Measurements from ENCODE around the gene LDLRAD4. TPM values are rescaled to one million over a fixed set of nuclear protein-coding genes. Genes with fewer than 3 reads are reported as not detected.

Gene LDLRAD4
- total and polyA plus RNA-seq, 12 donors = 3.9 to 64.5 (median 36.0) TPM

DNA sequence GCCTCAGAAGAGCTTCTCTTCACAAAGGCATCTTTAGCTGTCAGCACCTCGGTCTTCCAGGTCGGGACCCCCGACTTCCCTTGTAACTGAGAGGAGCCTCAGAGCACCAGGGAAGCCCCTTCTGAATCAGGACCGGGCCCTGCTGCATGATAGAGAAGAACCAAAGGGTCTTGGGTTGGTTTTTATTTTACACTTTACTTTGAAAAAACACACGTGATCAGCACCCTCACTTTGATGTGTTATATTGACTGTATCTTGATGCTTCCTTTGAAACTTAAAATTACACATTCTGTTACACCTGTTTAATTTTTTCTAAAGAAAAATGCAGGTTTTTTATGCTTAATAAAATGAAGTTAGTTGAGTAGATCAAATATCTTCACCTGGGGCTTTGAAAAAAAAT, 305.5 kb downstream of the LDLRAD4 start:
- Histone ChIP-seq H3K27me3 (no peaks in the 10 kb centered on the region), H3K27ac (no peak overlapping the region), H3K9me3 (replicated peaks in 1 of 3) (no peaks in the 10 kb centered on the region), H3K36me3 (replicated peaks in 1 of 2) (no peaks in the 10 kb centered on the region), H3K4me3 (no peak overlapping the region), H3K4me1 (replicated peaks in 1 of 2) (peaks cover 0 to 8% of the 10 kb centered on the region in 2 donors)
- DNase-seq = no peak
- intact Hi-C loops (cut with DNase I) = no loop called here
- 94 to 97% (median 95%) methylated on average over 5 of the region's 5 CpGs for WGBS, 4 donors
- no peak for TF ChIP-seq POLR2A (IDR thresholded peaks at IDR 0.05)
- TF ChIP-seq, protein P1, sequence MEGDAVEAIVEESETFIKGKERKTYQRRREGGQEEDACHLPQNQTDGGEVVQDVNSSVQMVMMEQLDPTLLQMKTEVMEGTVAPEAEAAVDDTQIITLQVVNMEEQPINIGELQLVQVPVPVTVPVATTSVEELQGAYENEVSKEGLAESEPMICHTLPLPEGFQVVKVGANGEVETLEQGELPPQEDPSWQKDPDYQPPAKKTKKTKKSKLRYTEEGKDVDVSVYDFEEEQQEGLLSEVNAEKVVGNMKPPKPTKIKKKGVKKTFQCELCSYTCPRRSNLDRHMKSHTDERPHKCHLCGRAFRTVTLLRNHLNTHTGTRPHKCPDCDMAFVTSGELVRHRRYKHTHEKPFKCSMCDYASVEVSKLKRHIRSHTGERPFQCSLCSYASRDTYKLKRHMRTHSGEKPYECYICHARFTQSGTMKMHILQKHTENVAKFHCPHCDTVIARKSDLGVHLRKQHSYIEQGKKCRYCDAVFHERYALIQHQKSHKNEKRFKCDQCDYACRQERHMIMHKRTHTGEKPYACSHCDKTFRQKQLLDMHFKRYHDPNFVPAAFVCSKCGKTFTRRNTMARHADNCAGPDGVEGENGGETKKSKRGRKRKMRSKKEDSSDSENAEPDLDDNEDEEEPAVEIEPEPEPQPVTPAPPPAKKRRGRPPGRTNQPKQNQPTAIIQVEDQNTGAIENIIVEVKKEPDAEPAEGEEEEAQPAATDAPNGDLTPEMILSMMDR (IDR thresholded peaks at IDR 0.05) = no peak

DNA sequence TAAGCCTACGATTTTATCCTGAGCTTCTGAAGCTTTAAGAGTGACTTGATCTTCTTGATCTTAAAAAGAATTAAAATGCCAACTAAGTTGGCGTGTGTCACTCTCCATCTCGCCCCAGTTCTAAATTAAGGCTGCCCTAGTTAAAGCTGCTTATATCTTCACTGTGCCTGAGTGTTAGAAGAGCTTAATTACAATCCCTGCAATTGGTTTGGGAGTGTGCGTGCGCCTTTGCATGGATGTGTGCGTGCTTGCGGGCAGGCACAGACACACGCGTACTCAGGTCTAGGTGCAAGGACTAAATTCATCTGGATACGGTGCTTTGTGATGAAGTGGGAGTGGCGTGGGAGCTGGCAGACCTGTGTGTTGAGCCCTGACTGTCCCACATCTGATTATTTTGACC, 306.3 kb downstream of the LDLRAD4 start:
- 84 to 90% (median 88%) methylated on average over 11 of the region's 11 CpGs for WGBS, 4 donors
- DNase-seq = no peak
- no peaks in the 10 kb centered on the region for H3K9me3 ChIP-seq (replicated peaks in 1 of 3)
- no peaks in the 10 kb centered on the region for H3K27me3 ChIP-seq
- H3K27ac ChIP-seq = no peak overlapping the region
- TF ChIP-seq, protein P1 (IDR thresholded peaks at IDR 0.05) = no peak
- TF ChIP-seq POLR2A (IDR thresholded peaks at IDR 0.05) = no peak
- no peak overlapping the region for H3K4me3 ChIP-seq
- H3K4me1 ChIP-seq (replicated peaks in 1 of 2) = peaks cover 0 to 8% of the 10 kb centered on the region in 2 donors
- intact Hi-C loops (cut with DNase I) = loop anchor here in 1 of 2 donors (5.0 kb wide), 1 partner anchor 308 kb away; the partner anchor contains the start of gene LDLRAD4
- H3K36me3 ChIP-seq (replicated peaks in 1 of 2) = no peaks in the 10 kb centered on the region

DNA sequence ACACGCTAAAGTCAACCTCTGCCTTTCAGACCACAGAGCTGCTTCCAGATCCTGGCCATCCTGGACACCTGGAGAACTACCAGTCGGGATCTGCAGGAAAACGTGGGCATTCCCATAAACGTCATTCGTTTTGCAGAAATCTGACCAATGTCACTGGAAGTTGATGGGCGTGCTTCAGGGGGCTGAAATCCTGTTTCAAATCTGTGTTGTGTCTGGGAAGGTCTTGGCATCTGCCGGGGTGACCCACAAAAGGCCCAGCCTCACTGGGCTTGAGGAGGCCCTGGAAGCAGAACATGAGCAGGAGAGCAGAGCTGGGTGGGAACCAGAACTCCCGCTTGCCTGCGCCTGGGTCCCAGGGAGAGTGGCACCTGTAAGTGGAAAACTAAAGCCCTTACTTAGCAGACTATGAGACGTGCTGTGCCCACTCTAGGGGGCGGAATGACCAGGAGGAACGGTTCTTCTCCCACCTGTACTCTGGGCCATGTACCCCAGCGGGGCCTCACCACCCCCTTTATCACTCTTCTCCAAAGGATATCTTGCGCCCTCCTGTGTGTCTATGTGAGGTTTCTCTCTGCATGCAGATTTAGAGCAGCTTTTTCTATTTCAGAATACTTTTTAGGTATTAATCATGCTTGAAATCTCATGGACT, 306.9 kb downstream of the LDLRAD4 start:
- no peak for TF ChIP-seq POLR2A (IDR thresholded peaks at IDR 0.05)
- TF ChIP-seq, protein P1 (IDR thresholded peaks at IDR 0.05) = no peak
- Histone ChIP-seq H3K9me3 (replicated peaks in 1 of 3) (no peaks in the 10 kb centered on the region), H3K27me3 (no peaks in the 10 kb centered on the region), H3K4me1 (replicated peaks in 1 of 2) (peaks cover 0 to 11% of the 10 kb centered on the region in 2 donors), H3K36me3 (replicated peaks in 1 of 2) (no peaks in the 10 kb centered on the region), H3K4me3 (no peak overlapping the region), H3K27ac (no peak overlapping the region)
- peak in 1 of 7 donors; percentile 12 for DNase-seq
- intact Hi-C loops (cut with DNase I) = loop anchor here in 1 of 2 donors (5.0 kb wide), 1 partner anchor 308 kb away; the partner anchor contains the start of gene LDLRAD4
- 92 to 96% (median 94%) methylated on average over 13 to 14 of the region's 14 CpGs for WGBS, 4 donors

DNA sequence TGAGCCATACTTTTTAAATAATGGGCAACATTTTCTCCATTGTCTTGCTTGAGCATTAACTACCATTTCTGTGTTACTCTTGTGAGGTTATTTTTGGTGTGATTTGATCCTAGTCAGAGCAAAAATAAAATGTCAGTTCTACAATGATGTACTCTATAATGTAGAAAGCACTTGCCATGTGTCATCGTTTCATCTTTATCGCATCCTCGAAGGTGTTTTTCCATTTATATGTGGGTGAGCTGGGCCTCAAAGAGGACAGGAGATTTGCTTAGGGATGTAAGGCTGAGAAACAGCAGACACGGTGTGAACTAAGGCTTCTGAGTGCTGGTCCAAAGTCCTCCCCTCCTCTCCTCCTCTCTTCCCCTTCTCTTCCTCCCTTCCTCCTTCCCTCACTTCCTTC, 308.0 kb downstream of the LDLRAD4 start:
- TF ChIP-seq, protein P1 (IDR thresholded peaks at IDR 0.05) = no peak
- TF ChIP-seq POLR2A (IDR thresholded peaks at IDR 0.05) = no peak
- H3K27me3 ChIP-seq = no peaks in the 10 kb centered on the region
- 80 to 93% (median 88%) methylated on average over 4 of the region's 4 CpGs for WGBS, 4 donors
- intact Hi-C loops (cut with DNase I) = loop anchor here in 1 of 2 donors (5.0 kb wide), 1 partner anchor 309 kb away; the partner anchor contains the start of gene LDLRAD4
- H3K36me3 ChIP-seq (replicated peaks in 1 of 2) = no peaks in the 10 kb centered on the region
- no peak for DNase-seq
- H3K27ac ChIP-seq = no peak overlapping the region
- H3K4me3 ChIP-seq = no peak overlapping the region
- H3K4me1 ChIP-seq (replicated peaks in 1 of 2) = peaks cover 0 to 10% of the 10 kb centered on the region in 2 donors
- H3K9me3 ChIP-seq (replicated peaks in 1 of 3) = no peaks in the 10 kb centered on the region
